OCI-LY3 (cell line): ENCODE measurements around the gene TMEM38A.

Source experiments
- EZH2phosphoT487 ChIP-seq: fragments of 200-600 bp; shearing (Covaris generic); IDR thresholded peaks from 2 replicates; pipeline ENCODE4 v1.6.1; 2018; ENCODE audit warnings: antibody characterized with exemption, mixed run types, low read depth
- TF ChIP-seq, protein P1 (sequence below): fragments of 200-600, 300-600 bp; sonication (generic); IDR thresholded peaks from 2 replicates; pipeline ENCODE4 v1.5.1; 2014; ENCODE audit warnings: antibody characterized with exemption, low read length, low read depth

- TF ChIP-seq, protein P1, sequence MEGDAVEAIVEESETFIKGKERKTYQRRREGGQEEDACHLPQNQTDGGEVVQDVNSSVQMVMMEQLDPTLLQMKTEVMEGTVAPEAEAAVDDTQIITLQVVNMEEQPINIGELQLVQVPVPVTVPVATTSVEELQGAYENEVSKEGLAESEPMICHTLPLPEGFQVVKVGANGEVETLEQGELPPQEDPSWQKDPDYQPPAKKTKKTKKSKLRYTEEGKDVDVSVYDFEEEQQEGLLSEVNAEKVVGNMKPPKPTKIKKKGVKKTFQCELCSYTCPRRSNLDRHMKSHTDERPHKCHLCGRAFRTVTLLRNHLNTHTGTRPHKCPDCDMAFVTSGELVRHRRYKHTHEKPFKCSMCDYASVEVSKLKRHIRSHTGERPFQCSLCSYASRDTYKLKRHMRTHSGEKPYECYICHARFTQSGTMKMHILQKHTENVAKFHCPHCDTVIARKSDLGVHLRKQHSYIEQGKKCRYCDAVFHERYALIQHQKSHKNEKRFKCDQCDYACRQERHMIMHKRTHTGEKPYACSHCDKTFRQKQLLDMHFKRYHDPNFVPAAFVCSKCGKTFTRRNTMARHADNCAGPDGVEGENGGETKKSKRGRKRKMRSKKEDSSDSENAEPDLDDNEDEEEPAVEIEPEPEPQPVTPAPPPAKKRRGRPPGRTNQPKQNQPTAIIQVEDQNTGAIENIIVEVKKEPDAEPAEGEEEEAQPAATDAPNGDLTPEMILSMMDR = no peak
- TF ChIP-seq EZH2phosphoT487 = no peak
Measured at GRCh38 chr19:16620584-16620983, 40.4 kb upstream of the TMEM38A start.
